22Rv1 (cell line): ENCODE data around the gene HS2ST1.

Experiments used
- H3K27ac ChIP-seq: fragments of 450-650 bp; 2 replicates; pipeline ENCODE4 v1.5.1; 2017
- ZFX ChIP-seq: fragments of 450-650 bp; IDR thresholded peaks from 2 replicates; pipeline ENCODE4 v1.6.1; 2017; ENCODE audit warnings: antibody characterized with exemption, borderline replicate concordance
- TF ChIP-seq, protein P1 (sequence below): fragments of 450-650 bp; IDR thresholded peaks from 2 replicates; pipeline ENCODE4 v1.5.1; 2017; ENCODE audit warnings: mild to moderate bottlenecking

HS2ST1 gene

DNA sequence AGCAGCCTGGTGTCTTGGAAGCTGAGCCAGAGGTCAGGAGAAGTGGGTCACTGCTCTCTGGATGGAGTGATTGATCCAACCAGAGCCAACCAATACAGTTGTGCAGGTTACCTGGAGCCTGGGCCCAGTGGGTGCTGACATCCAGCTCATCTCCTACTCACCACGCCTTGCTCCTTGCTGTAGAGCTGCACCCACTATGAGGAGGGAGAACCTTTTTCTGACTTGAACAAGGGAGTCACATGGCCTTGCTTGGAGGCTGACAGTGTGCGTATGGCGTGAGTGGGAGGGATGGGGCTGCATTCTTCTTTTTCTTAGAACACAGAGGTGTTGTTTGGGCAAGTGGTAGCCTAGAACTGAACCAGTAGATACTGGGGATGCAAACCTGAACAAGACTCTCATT, 213.1 kb downstream of the HS2ST1 start:
- no peak overlapping the region for H3K27ac ChIP-seq
- no peak for TF ChIP-seq ZFX
- TF ChIP-seq, protein P1, sequence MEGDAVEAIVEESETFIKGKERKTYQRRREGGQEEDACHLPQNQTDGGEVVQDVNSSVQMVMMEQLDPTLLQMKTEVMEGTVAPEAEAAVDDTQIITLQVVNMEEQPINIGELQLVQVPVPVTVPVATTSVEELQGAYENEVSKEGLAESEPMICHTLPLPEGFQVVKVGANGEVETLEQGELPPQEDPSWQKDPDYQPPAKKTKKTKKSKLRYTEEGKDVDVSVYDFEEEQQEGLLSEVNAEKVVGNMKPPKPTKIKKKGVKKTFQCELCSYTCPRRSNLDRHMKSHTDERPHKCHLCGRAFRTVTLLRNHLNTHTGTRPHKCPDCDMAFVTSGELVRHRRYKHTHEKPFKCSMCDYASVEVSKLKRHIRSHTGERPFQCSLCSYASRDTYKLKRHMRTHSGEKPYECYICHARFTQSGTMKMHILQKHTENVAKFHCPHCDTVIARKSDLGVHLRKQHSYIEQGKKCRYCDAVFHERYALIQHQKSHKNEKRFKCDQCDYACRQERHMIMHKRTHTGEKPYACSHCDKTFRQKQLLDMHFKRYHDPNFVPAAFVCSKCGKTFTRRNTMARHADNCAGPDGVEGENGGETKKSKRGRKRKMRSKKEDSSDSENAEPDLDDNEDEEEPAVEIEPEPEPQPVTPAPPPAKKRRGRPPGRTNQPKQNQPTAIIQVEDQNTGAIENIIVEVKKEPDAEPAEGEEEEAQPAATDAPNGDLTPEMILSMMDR = no peak

DNA sequence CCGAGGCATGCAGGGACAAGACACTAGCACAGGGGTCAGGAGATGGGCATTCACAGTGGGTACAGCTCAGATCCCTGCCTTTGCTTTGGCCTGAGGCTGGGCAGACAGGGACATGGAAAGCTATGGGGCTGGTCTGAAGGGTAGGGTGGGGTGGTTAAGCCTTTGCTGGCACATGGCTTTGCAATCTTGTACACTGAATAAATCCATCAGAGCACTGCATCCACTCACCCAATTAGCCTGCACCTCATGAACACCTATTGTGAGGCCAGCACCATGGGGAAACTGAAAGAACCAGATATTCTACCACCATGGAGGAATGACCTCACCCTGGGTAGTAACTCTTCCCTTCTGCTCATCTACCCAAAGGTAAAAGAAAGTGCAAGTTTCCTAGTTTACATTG, 214.6 kb downstream of the HS2ST1 start:
- TF ChIP-seq ZFX = no peak
- TF ChIP-seq, protein P1 = no peak

DNA sequence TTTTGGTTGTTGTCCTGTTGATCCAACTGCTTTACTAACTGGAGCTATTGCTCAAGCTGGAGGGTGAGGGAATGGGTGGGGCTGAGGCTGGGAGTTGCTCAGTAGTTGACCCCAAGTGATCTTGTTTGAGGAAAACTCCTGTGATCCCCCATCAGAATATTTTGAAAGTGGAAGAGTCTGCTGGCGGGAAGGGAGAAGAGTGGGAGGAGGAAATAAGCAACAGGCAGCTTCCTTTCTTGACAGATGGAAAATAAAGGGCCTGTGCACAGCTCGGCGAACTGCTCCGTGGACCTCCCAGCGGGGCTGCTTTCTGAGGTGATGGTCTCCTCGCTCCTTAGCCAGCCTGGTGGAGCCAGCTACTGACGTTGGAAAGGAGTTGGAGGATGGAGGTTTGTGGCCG, 215.2 kb downstream of the HS2ST1 start:
- H3K27ac ChIP-seq = no peak overlapping the region
- no peak for TF ChIP-seq ZFX
- TF ChIP-seq, protein P1 = no peak

More for the DNA sequence above, 214.6 kb downstream of the HS2ST1 start:
- H3K27ac ChIP-seq = no peak overlapping the region

DNA sequence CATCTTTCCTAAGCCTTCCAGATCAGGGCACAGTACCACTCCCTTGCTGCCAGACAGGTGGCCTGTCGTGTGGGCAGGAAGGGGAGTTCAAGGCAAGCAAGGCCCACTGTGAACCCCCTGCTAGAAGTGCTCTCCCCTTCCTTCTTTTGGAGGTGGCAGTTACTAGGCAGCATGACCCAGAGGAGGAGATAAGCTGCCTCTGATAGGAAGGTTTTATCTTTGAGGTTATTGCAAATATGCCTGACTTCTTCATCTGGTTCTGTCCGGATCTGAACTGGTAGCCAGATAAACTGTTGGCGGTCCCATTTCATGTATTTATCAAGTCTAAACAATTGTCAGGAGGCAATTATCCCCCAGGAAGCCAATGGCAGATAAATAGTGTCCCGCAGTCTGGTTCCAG, 216.0 kb downstream of the HS2ST1 start:
- TF ChIP-seq ZFX = no peak
- TF ChIP-seq, protein P1 = no peak
- no peak overlapping the region for H3K27ac ChIP-seq

DNA sequence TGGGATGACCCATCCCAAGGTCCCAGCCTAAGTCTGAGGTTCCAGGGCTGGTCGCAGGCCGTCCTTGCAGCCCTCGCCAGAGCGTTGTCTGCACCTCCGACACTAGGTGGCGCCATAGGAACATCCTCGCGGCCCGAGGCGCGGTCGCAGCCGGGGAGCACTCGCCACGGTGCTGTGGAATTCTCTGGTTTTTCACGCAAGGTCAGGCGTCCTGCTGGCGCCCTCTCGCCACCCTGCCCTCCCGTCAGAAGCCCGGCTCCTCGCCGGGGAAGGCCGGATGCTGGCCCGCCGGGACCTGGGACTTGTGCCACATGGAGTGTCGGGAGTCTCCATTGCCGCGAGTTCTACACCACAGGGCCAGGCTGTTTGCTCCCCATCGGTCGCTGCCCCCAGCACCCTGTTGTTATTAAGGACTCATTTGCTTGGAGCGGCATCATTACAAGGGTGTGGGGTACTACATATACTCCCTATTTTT, 217.4 kb downstream of the HS2ST1 start:
- no peak for TF ChIP-seq ZFX
- TF ChIP-seq, protein P1 = peak; percentile 91
- H3K27ac ChIP-seq = no peak overlapping the region

DNA sequence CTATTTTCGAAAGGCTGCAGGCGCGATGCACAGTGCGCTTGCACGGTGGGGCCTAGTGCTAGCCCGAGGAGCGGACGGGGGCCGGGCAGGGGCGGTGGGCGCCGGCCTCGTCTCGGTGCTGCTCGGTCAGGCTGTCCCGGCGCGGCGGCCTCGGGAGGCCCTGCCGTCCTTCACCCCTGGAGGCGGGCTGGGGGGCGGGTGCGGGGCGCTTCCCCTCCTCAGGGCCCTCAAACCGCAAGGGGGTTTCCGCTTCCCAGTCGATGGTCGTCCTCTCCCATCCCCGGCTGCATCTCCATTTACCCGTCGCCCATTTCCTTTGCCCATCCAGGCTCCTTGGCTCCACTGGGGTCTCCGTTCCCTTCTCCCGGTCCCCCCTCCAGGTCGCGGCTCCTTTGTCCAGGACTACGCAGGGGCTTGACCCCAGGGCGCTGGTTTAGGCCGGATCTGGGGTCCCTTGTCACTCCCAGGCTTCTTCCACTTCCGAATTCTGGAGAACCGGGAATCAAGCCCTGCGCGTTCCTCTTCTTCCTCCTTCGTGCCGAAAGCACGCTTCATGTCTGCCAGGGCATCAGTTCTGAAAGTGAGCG, 217.9 kb downstream of the HS2ST1 start:
- H3K27ac ChIP-seq = no peak overlapping the region
- no peak for TF ChIP-seq ZFX
- TF ChIP-seq, protein P1 = no peak

DNA sequence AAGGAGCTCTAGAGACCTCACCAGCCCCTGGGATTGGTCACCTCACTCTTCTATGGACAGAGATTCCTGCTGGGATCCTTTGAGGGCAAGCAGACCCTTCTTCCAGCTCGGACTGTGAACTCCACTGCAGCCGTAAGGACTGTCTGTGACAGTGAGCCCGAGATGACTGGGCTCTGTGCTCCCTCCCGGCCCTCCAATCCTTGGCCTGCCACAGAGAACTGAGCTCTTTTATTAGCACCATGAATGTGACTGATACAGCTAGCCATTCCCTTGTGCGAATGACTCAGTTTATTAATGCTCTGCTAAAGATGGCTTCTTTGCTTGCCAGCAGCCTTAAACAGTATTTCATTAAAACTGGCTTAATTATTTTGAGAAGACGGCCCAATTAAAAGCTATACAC, 219.6 kb downstream of the HS2ST1 start:
- TF ChIP-seq, protein P1 = no peak
- no peak for TF ChIP-seq ZFX
- no peak overlapping the region for H3K27ac ChIP-seq
